ENCODE data around the gene HSD17B11. TPM values are rescaled to one million over a fixed set of nuclear protein-coding genes. Genes with fewer than 3 reads are reported as not detected.

Gene HSD17B11
- total RNA-seq, 1 donor = 49.6 TPM

DNA sequence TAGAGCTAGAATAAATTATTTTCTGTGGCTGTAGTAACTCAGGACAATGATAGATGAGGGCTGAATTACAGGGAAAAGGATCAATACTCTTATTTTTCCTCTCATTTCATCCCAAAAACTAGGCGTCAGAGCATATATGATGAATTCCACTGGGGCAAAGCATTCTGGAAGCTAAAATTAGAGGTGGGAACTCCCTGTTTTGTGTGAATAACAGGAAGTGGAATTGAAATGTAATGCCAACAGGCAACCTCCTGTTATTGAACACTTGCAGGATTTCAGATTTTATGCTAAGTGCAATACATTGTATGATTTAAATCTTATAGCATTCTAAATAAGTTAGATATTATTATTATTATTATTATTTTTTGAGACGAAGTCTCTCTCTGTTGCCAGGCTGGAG lies 20.9 kb downstream of the HSD17B11 start:
- no peaks in the 10 kb centered on the region for H4K20me1 ChIP-seq (ENCODE audit: insufficient read depth, low read length)
- H3K36me3 ChIP-seq (ENCODE audit: insufficient read depth, low read length) = no peaks in the 10 kb centered on the region
- TF ChIP-seq, protein P1, sequence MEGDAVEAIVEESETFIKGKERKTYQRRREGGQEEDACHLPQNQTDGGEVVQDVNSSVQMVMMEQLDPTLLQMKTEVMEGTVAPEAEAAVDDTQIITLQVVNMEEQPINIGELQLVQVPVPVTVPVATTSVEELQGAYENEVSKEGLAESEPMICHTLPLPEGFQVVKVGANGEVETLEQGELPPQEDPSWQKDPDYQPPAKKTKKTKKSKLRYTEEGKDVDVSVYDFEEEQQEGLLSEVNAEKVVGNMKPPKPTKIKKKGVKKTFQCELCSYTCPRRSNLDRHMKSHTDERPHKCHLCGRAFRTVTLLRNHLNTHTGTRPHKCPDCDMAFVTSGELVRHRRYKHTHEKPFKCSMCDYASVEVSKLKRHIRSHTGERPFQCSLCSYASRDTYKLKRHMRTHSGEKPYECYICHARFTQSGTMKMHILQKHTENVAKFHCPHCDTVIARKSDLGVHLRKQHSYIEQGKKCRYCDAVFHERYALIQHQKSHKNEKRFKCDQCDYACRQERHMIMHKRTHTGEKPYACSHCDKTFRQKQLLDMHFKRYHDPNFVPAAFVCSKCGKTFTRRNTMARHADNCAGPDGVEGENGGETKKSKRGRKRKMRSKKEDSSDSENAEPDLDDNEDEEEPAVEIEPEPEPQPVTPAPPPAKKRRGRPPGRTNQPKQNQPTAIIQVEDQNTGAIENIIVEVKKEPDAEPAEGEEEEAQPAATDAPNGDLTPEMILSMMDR (IDR thresholded peaks at IDR 0.05; ENCODE audit: extremely low read depth, low read depth, low read length) = no peak
- H2AFZ ChIP-seq (ENCODE audit: low read length) = no peak overlapping the region
- H3K4me3 ChIP-seq (ENCODE audit: insufficient read depth, low read length) = no peak overlapping the region
- no peaks in the 10 kb centered on the region for H3K27me3 ChIP-seq (ENCODE audit: insufficient read depth, low read length)
- no peak for DNase-seq (ENCODE audit: insufficient read length, low spot score, missing footprints)
- no peaks in the 10 kb centered on the region for H3K9me3 ChIP-seq (ENCODE audit: low read depth, low read length)
- no peak overlapping the region for H3K27ac ChIP-seq (ENCODE audit: low read depth, low read length)
- no peak overlapping the region for H3K4me2 ChIP-seq (ENCODE audit: insufficient read depth, low read length)
- H3K4me1 ChIP-seq (ENCODE audit: insufficient read depth, low read length) = peaks cover under 1% of the 10 kb centered on the region
- H3K79me2 ChIP-seq (ENCODE audit: insufficient read depth, low read length) = no peaks in the 10 kb centered on the region

- H3K27ac ChIP-seq (ENCODE audit: low read depth, low read length) = no peak overlapping the region
- no peaks in the 10 kb centered on the region for H3K36me3 ChIP-seq (ENCODE audit: insufficient read depth, low read length)
- no peak overlapping the region for H3K4me3 ChIP-seq (ENCODE audit: insufficient read depth, low read length)
These were observed 24.3 kb downstream of the HSD17B11 start for GRCh38 chr4:87366521-87367162.

GRCh38 chr4:87365348-87365747 lies 25.6 kb downstream of the HSD17B11 start:
- H3K4me1 ChIP-seq (ENCODE audit: insufficient read depth, low read length) = no peaks in the 10 kb centered on the region
- no peaks in the 10 kb centered on the region for H3K79me2 ChIP-seq (ENCODE audit: insufficient read depth, low read length)
- no peak overlapping the region for H3K27ac ChIP-seq (ENCODE audit: low read depth, low read length)
- no peaks in the 10 kb centered on the region for H3K9me3 ChIP-seq (ENCODE audit: low read depth, low read length)
- no peaks in the 10 kb centered on the region for H3K27me3 ChIP-seq (ENCODE audit: insufficient read depth, low read length)
- TF ChIP-seq, protein P1 (IDR thresholded peaks at IDR 0.05; ENCODE audit: extremely low read depth, low read depth, low read length) = no peak
- H3K36me3 ChIP-seq (ENCODE audit: insufficient read depth, low read length) = no peaks in the 10 kb centered on the region
- no peak overlapping the region for H3K4me3 ChIP-seq (ENCODE audit: insufficient read depth, low read length)
- H2AFZ ChIP-seq (ENCODE audit: low read length) = no peak overlapping the region
- no peak for DNase-seq (ENCODE audit: insufficient read length, low spot score, missing footprints)
- H4K20me1 ChIP-seq (ENCODE audit: insufficient read depth, low read length) = no peaks in the 10 kb centered on the region
- no peak overlapping the region for H3K4me2 ChIP-seq (ENCODE audit: insufficient read depth, low read length)

More at GRCh38 chr4:87366521-87367162, 24.3 kb downstream of the HSD17B11 start:
- no peaks in the 10 kb centered on the region for H3K27me3 ChIP-seq (ENCODE audit: insufficient read depth, low read length)
- TF ChIP-seq, protein P1 (IDR thresholded peaks at IDR 0.05; ENCODE audit: extremely low read depth, low read depth, low read length) = no peak
- no peak overlapping the region for H2AFZ ChIP-seq (ENCODE audit: low read length)
- DNase-seq (ENCODE audit: insufficient read length, low spot score, missing footprints) = no peak
- H3K4me2 ChIP-seq (ENCODE audit: insufficient read depth, low read length) = no peak overlapping the region
- no peaks in the 10 kb centered on the region for H4K20me1 ChIP-seq (ENCODE audit: insufficient read depth, low read length)
- H3K4me1 ChIP-seq (ENCODE audit: insufficient read depth, low read length) = no peaks in the 10 kb centered on the region
- H3K9me3 ChIP-seq (ENCODE audit: low read depth, low read length) = no peaks in the 10 kb centered on the region
- no peaks in the 10 kb centered on the region for H3K79me2 ChIP-seq (ENCODE audit: insufficient read depth, low read length)

DNA sequence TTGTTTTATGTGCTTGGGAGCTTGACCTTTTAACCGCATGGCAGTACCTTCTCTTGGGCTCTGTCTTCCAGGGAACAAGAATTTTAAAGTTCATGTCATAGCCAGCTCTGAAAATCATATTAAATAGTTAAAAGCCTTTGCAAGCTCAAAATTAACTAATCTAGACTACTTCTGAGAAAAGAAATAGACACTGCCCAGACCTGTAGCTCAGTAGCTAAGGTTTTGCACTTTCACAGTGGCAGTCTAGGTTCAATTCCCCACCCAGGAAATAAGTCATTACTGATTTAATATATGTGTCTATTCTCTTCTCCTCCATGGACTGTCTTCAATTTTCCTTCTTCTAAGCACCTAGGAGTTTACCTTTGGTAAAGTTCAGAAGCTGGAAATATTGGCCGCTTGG lies 27.4 kb downstream of the HSD17B11 start:
- no peak overlapping the region for H3K27ac ChIP-seq (ENCODE audit: low read depth, low read length)
- H4K20me1 ChIP-seq (ENCODE audit: insufficient read depth, low read length) = no peaks in the 10 kb centered on the region
- DNase-seq (ENCODE audit: insufficient read length, low spot score, missing footprints) = no peak
- H3K4me2 ChIP-seq (ENCODE audit: insufficient read depth, low read length) = no peak overlapping the region
- H2AFZ ChIP-seq (ENCODE audit: low read length) = no peak overlapping the region
- no peaks in the 10 kb centered on the region for H3K9me3 ChIP-seq (ENCODE audit: low read depth, low read length)
- TF ChIP-seq, protein P1 (IDR thresholded peaks at IDR 0.05; ENCODE audit: extremely low read depth, low read depth, low read length) = no peak
- no peaks in the 10 kb centered on the region for H3K36me3 ChIP-seq (ENCODE audit: insufficient read depth, low read length)
- no peak overlapping the region for H3K4me3 ChIP-seq (ENCODE audit: insufficient read depth, low read length)
- no peaks in the 10 kb centered on the region for H3K27me3 ChIP-seq (ENCODE audit: insufficient read depth, low read length)
- no peaks in the 10 kb centered on the region for H3K79me2 ChIP-seq (ENCODE audit: insufficient read depth, low read length)
- H3K4me1 ChIP-seq (ENCODE audit: insufficient read depth, low read length) = no peaks in the 10 kb centered on the region
